NCI-H2227 (cell line): ENCODE measurements around the gene NEK6.

Source experiments
- DNase-seq: peaks from one replicate; lab custom pipeline; 2025; ENCODE audit not compliant: unreplicated experiment; lab: John Stamatoyannopoulos, UW

Gene NEK6

DNA sequence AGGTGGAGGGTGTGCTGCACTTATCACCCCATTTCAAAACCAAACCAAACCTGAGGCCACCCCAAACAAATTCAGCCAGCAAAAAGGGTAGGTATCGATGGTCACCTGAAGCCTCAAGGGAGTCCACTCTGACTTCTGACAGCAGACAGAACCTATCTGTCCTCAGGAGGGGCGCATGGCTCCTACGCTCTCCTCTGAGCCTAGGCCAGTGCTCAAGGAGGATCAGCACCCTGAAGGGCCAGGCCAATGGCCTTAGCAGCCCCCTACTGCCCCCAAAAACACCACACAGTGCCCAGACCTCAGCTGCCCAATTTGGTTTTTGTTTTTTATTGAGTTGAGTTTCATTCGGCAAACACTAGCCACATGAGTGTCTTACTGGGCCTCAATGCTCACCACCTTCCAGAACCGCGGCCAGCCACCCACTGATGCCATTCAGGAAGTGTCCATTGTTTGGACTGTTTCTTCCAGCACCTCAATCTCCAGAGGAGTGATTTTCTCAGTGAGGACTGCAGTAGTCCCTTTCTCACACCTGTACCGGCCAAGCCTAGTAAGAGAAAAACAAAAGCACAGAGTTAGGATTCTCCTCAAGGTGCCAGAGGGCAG is 95.5 kb downstream of the NEK6 start:
- no peak for DNase-seq

DNA sequence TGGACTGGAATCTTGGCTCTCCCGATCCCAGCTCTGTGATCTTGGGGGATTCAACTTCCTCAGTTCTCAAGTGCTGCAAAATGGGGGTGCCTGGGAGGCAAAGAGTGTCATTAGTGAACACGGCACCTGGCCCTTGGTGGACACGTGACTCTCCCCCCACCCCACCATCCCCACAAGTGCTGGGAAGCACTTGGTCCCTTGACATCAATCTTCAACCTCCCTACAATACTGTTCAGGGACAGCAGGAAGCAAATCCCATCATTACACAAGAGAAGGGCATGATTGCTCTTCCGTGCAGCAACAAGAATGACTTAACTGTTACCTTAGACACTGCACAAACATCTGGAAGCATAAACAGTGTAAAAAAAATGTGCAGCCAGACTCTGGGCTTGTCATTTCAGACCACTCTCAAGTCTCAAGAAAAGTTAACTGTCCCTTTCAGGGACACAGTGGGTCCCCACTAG is 96.1 kb downstream of the NEK6 start:
- DNase-seq: peak; percentile 28

DNA sequence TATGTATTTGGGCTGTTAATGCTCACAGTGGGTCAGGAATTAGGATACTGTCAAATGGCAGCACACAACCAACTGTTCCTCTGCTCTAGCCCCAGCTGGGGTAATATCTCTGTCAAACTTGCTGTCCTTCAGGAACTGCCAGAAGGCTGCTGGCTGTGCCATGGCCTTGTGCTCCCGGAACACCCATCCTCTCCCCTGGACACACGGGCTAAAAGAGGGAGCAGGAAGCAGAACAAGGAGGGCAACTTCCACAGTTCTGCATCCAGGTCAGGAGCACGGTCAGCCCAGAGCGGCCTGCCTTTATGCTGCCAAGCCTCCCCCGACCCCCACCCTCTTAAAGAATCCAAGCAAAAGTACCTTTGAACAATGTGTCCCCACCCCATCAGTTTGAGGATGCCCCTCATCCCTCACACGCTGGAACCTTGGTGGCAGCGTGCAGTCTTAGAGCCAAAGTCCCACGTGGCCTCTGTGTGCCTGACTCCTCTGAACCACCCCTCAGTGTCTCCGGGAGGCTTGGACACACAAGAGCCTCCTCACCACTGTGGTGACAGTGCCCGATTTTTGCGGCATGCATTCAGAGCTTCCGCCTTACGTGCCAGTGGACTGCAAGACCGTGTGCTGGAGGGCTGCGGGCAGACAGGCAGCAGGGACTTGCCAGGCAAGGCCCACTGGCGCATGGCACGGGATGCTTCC is 96.7 kb downstream of the NEK6 start:
- DNase-seq: no peak

DNA sequence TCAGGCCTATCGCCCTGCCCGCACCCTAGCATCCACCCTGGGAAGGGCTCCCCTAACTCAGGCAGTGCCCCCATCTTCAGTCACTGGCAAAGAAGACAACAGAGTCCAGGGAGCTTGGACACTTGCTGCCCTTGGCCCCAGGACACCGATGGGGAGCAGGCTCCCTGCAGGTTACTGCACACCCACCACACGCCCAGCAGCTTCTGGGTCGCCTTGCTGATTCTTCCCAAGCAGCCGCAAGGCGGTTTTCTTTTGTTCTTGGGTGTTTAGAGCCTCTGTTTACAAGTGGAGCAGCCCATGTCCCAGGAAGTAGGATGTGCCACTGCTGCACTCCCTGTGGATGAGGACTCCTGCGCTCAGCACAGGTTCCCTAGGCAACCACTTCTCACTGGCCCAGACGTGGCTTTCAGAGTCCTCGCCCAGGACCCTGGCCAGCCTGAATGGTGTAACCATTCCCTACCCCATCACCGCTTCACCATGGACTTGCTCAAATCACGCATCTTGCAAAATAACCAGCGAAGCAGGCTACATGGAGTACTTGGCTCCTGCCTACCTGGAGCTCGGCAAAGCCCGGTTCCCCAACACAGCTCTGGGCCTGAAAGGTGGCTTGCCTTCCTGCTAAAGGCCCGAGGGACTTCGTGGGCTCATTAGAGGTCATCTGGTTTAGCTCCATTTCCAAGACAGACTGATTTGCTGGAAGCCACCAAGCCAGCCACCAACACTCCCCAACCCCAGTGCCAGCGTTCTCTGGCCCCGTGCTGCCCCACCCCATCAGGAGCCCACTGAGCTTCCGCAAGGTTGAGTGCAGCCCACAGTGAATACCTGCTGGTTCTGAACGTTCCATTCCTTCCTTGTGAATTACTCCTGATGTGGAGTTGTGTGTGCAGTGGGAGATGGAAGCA is 97.5 kb downstream of the NEK6 start:
- DNase-seq: no peak

DNA sequence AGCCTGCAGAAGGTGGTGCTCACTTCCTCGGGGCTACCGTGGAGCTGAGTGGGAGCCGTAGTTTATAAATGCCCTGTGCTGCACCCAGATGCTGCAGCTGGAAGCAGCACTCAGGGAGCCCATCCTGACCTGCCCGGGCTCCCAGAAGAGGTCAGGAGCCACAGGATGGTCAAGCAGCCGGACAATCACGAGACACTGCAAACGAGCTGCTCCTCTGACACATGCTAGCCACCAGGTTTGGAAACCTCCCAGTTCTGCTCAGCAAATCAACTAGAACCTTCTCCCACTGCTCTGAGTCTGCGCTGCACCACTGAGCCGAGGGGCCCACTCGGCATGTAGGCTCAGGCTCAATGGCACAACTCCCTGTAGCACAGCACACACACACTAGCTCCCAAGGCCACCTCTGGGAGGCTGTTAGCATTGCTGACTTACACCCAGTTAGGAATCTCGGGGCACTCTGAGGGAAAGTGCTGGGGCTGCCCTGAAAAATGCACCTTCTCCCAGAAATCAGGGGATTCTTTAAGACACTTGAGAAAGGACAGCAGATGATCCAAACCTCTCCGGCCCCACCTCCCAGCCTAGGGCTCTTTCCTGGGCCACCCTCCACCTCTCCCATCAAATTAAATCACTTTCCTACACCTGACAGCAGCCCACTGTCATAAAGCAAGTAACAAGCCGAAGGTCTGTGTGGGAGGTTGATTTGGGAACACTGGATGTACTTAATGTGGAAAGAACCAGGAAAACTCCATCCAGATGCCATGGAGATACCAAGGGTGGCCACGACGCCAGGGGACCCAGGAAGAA is 98.4 kb downstream of the NEK6 start:
- DNase-seq: no peak

DNA sequence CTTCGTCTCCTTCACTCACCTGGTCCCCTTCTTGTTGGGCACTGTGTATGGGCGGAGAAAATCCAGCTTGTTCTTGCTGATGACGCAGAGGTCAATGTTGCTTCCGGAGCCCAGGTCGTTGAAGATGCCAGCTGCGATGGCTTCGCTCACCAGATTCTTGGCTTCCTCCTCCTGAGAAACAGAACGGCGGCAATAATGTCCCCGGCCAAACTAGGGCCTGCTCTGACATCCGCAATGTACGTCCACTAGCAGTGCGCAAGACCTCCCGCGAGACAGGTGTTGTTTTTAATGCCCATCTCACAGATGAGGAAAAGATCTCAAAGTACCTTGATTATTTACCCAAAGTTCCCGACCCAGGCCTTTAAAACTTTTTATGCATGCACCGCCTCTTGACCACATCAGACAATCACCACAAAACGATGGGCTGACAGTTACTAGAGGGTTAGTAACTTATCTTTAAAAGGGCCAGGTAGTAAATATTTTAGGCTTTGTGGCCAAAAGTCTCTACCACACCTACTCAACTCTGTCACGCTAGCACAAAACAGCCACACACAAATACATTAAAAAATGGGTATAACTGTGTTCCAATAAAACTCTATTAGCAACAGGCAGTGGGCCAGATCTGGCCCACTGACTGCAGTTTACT is 99.1 kb downstream of the NEK6 start:
- no peak for DNase-seq

DNA sequence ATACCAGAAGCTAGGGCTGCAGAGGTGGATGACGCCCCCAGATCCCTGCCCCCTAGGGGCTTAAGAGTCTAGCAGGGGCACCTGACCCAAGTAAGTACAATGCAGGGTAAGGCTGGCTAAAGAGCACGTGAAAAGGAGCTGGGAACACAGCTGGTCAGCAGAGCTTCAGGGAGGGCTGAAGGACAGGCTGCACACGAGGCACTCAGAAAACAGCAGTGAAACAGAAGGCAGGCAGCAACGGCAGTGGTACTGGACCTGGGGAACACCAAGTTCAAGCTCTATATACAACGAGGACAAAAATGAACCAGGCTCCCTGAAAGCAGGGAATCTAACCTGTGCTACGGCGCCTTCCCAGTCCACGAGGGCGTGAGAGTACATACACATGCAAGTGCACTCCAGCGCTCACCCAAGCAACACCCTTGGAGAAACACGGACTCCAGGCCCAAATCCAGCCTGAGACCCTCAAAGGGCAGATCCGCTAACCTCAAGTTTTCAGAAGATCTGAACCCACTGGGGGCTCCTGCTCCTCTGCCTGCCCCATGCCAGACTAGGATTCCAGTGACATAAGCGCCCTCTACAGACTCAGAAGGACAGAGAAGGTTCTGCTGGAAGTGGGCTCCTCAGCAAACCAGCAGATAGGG is 100.1 kb downstream of the NEK6 start:
- no peak for DNase-seq

DNA sequence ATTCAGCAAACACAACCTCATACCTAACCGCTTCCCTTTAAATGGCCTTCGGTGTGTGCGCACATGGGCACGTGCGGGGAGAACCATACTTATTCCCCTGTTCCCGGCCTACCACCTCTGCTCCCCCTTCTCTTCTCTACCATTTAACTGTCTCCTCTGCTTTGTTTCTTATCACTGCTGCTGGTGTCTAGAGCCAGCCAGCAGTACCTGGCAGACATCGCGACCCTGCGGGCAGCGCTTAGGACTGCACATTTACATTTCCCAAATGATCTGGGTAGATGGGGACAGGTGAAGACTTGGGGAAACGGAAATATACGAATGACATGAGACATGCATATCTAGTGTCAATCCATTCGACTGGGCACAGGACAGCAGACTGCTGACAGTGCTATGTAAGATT is 100.9 kb downstream of the NEK6 start:
- DNase-seq: no peak

DNA sequence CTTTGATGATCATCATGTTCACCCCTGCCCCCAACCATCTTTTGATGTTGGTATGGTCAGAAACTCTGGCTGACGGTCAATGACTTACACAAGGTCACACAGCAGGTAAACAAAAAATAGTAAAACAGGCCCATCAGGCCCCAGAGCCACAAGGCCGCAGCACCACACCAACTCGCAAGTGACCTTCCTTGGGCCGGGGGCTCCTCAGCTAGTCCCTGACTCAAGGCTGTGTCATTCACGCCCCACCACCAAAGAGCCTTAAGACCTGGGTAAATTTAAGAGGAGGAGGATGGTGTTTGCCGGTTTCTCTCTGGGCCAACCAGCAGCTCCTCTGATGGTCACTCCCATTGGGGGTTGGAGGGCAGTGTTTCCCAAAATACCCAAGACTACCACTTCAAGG is 101.7 kb downstream of the NEK6 start:
- DNase-seq: no peak

DNA sequence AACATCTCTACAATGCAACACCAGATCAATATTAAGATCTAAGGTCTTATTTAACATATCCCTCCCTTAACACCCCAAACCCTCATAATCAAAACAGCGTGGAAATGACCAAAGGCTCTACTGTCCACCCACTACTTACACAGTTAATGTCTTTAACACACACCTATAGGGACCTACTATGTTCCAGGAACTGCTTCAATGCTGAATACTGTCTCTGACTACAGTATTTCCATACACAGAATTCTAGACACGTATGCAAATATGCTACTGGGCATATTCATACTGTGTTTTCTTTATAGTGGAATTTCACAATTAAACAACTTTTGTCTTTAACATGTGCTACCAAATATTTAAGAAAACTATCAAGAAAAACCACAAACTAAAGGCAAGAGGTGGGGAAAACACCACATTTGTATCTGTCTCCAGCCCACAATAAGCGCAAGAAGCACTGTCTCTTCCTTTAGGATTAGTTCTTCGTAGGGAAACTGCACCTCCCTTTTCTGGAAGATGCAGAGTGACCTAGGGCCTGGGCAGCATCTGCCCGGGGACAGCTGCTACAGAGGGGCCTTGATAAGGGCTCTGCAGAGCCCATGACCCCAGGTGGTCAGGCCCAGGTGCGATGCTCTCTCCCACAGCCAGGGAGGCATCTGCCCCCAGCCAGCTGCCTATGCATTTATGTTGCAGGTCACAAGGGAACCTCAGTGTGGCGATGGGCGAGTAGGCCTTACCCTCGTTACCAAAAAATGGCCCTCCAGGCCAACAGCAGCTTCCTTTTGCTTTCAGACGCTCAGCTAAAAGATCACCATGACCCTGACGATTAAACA is 102.3 kb downstream of the NEK6 start:
- no peak for DNase-seq

DNA sequence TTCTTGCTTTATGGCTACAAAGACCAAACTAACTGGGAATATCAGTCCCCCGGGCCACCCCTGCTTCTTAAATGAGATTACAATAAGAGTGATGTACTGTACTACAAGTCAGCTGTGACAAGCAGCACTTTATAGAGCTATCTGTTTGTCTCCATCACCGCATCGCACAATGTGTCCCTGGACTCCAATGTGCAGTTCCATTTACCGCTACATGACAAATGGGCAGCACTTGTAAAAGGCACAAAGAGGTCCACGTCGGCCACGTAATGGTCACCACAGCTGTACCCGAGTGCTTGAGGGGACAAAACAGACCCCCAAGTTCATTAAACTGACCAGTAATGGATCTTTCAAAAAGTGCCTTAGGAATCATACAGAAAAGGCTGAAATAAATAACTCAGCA is 103.4 kb downstream of the NEK6 start:
- DNase-seq: no peak

DNA sequence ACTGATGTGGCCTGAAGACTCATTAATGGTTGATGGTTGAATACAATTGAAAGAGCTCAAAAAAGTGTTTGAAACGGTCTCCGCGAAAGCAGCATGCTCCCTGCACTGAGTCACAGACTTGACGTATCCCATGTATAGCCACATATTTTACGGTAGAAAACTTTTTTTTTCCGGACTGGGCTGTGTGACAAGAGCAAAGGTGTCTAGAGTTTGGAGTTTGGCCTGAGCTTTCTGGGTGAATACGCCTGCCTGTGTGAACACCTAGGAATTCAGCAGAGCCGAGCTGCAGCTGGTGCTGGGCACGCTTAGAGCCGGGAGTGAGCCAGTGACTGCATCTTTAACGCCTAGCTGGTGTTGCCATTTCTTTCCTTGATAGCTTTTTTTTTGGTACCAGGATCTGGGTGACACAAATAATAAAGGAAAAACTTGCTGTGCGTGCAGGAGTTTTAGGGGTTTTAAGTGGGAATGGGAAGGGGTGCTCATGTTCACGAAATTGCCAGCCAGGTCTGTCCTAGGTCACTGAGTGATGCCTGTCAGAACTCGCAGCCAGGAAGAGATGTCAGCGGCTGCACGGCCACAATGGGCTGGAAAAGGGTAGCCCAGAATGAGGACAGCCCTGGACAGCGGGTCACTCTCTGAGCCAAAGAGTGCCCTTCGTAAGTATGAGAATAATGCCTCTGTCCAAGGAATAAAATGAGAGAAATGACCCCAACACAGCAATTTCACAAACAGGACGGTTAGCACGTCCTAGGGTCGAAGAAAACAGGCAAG is 105.8 kb downstream of the NEK6 start:
- no peak for DNase-seq

DNA sequence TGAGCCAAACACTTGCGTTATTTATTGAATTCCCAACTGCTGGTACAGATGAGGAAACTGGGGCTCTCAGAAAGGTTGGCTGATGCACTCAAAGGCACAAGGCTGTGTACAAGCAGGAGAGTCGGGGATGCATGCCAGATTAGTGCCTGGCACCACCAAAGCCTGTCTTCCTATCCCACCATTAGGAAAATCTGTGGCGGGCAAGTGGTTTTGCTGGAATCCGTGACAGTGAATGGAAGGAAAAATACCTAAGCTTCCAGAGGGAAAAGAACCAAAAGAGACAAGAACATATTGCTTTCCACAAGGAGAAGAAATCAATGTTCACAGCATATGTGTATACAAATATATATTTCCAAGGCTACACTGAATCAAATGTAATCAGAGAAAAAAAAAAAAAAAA is 106.4 kb downstream of the NEK6 start:
- DNase-seq: no peak

DNA sequence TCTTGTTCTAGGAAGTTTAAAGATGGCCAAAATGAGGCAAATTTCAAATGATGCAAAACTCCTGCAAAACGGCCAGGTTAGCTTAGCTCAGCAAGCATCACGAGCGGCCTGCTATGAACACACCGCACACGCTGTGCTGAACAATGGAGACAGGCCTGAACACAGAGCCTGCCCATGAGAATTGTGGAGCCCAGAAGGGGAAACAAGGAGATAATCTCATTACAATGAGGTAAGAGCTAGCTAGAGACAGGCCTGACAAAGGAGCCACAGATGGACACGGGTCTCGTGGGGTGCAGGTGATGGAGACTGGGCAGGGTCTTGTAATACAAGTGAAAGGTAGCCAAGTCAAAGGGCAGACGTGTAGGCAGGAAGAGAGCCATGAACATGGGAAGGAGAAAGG is 107.3 kb downstream of the NEK6 start:
- no peak for DNase-seq

DNA sequence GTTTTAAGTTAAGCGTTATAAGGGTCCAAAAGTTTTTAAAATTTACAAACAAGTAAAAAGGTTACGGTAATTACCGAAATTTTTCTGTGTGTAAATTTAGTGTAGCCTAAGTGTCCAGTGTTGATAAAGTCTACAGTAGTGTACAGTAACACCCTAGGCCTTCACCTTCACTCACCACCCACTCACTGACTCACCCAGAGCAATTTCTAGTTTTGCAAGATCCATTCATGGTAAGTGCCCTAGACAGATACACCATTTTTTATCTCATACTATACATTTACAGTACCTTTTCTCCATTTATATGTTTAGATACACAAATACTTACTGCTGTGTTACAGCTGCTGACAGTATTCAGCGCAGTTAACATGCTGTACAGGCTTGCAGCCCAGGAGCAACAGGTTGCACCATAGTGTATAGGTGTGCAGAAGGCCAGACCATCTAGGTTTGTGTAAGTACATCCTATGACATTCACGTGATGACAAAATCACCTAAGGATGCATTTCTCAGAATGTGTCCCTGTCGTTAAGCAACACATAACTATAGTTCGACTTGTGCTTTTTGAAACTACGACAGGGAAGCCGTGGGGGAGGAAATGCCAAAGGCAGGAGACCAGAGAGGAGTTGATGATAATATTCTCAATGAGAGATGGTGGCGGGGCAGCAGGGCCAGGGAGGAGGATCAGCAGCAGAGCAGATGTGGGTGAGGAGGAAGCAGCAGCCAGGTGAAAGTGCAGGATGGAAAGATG is 108.9 kb downstream of the NEK6 start:
- DNase-seq: no peak

DNA sequence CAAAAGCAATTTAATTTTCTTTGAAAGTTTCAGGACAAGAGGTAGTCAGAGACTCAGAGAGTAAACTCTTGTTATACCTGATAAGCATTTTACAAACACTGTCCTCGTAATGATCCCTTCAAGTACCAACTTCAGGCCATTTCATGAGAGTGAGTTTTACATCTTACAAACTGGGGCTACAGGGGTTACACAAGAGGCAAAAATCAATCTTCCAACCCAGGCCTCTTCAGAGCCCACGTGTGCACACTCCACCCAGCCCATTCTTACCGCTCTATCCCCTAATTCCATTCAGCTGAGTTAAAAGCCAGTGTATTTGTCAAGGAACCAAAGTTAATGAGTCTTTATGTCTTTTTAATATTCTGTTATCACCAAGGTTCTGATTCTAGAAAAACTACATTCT is 110.9 kb downstream of the NEK6 start:
- no peak for DNase-seq

DNA sequence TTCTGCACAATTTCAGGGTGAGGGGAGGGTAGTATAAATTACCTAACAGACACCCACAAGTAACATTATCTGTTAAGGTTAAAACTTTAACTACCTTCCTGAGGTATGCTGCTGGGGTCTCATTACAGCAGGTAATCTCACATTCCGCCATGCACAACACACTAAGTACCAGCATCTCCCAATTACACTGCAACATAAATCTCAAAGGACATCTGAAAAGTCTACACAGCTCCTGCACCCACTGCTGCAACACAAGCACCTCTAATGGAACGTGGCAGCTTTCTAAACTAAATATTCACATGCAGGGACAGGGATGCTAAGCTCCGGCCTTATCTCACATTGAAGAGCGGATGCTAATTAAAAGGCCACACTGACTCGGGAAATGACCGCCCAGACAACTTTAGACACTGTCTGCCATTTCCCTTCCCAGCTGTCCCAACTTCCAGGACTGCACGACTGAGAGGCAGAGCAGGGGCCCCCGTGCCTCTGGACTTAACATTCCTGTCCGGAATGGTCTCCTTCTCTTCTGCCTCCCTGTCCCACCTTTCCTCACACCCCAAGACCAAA is 111.6 kb downstream of the NEK6 start:
- DNase-seq: no peak
